Liver (tissue), 9 donors: ENCODE data around the gene CD33. TPM values are rescaled to one million over a fixed set of nuclear protein-coding genes. Genes with fewer than 3 reads are reported as not detected.

Source experiments
- DNase-seq: peaks from one replicate; pipeline ENCODE4 v3.0.0-alpha.2; 2017; ENCODE audit warnings: low spot score
- H3K27ac ChIP-seq, 2 donors: one replicate each; pipeline ENCODE4 v1.7.0; 2013; ENCODE audit warnings: inconsistent platforms in 2 of 2, low read length in 2 of 2, control low read depth in 1 of 2, low read depth in 1 of 2, mild to moderate bottlenecking in 1 of 2
- H3K27me3 ChIP-seq, 4 donors: one replicate each; pipeline versions ENCODE4 v1.6.1 to v1.7.0; 2013; ENCODE audit warnings: low read length in 3 of 4, inconsistent platforms in 1 of 4, mild to moderate bottlenecking in 1 of 4, moderate library complexity in 1 of 4; ENCODE audit not compliant: control insufficient read depth in 4 of 4, insufficient read depth in 4 of 4
- H3K36me3 ChIP-seq, 4 donors: one replicate each; pipeline versions ENCODE4 v1.6.1 to v1.7.0; 2013; ENCODE audit warnings: low read length in 3 of 4, mild to moderate bottlenecking in 3 of 4, low read depth in 1 of 4, moderate library complexity in 1 of 4; ENCODE audit not compliant: control insufficient read depth in 4 of 4, insufficient read depth in 3 of 4
- H3K4me1 ChIP-seq, 4 donors: one replicate each; pipeline versions ENCODE4 v1.6.1 to v1.7.0; 2013; ENCODE audit warnings: low read length in 3 of 4, mild to moderate bottlenecking in 3 of 4, moderate library complexity in 1 of 4; ENCODE audit not compliant: control insufficient read depth in 4 of 4, insufficient read depth in 4 of 4
- H3K4me3 ChIP-seq, 3 donors: one replicate each; pipeline versions ENCODE4 v1.6.1 to v1.7.0; 2013; ENCODE audit warnings: low read length in 3 of 3, control low read depth in 1 of 3, low read depth in 1 of 3, mild to moderate bottlenecking in 1 of 3
- H3K9ac ChIP-seq, 2 donors: one replicate each; pipeline ENCODE4 v1.7.0; 2013; ENCODE audit warnings: low read length in 2 of 2, mild to moderate bottlenecking in 2 of 2, moderate library complexity in 2 of 2, control low read depth in 1 of 2, low read depth in 1 of 2
- H3K9me3 ChIP-seq, 4 donors: one replicate each; pipeline versions ENCODE4 v1.6.1 to v1.7.0; 2013; ENCODE audit warnings: low read length in 3 of 4; ENCODE audit not compliant: control insufficient read depth in 4 of 4
- FOXA1 ChIP-seq: IDR thresholded peaks from 2 replicates; pipeline ENCODE4 v1.6.1; 2016; ENCODE audit warnings: antibody characterized with exemption
- FOXA2 ChIP-seq: IDR thresholded peaks from 2 replicates; pipeline ENCODE4 v1.6.1; 2016; ENCODE audit warnings: antibody characterized with exemption
- HNF4A ChIP-seq, 2 donors: conservative IDR thresholded peaks; 2 replicates each; pipeline ENCODE4 v1.6.1; 2016; ENCODE audit warnings: antibody characterized with exemption in 2 of 2, mild to moderate bottlenecking in 2 of 2
- HNF4G ChIP-seq: IDR thresholded peaks from 2 replicates; pipeline ENCODE4 v1.6.1; 2016; ENCODE audit warnings: antibody characterized with exemption
- NR2F2 ChIP-seq: IDR thresholded peaks from 2 replicates; pipeline ENCODE4 v1.6.1; 2016; ENCODE audit warnings: antibody characterized with exemption
- RAD21 ChIP-seq, 2 donors: IDR thresholded peaks; 2 replicates each; pipeline ENCODE4 v1.6.1; 2016; ENCODE audit warnings: antibody characterized with exemption in 2 of 2, mild to moderate bottlenecking in 2 of 2
- SP1 ChIP-seq: IDR thresholded peaks from 2 replicates; pipeline ENCODE4 v1.6.1; 2018; ENCODE audit warnings: antibody characterized with exemption, mild to moderate bottlenecking
- TAF1 ChIP-seq: conservative IDR thresholded peaks from 2 replicates; pipeline ENCODE4 v1.6.1; 2016; ENCODE audit warnings: antibody characterized with exemption, mild to moderate bottlenecking
- WGBS: extraction: QIAGEN DNeasy Blood & Tissue Kit; methylation state at CpG from one replicate; pipeline ENCODE4 v1.1.7; 2013; 5-methylcytosine and 5-hydroxymethylcytosine counted together
- polyA plus RNA-seq, 2 donors: library from polyadenylated mRNA; stranded (reverse) in 1 of 2; unstranded in 1 of 2; fragments of 200-250 nt in 1 of 2; fragments of >200 nt in 1 of 2; fragmentation: Nextera tagmentation in 1 of 2; extraction: Ambion mirVana in 1 of 2; gene quantifications; one replicate each; pipeline versions ENCODE4 v1.2.1 to v1.2.3, GENCODE V29; 2013 to 2015
- total RNA-seq, 2 donors: library from RNA; depleted of rRNA; stranded (reverse); fragments of >200 nt; gene quantifications; one replicate each; pipeline ENCODE4 v1.2.3, GENCODE V29; 2014
- TF ChIP-seq, protein P1 (sequence below): IDR thresholded peaks from 2 replicates; pipeline ENCODE4 v1.6.1; 2016; ENCODE audit warnings: antibody characterized with exemption
- TF ChIP-seq, protein P2 (sequence below): IDR thresholded peaks from 2 replicates; pipeline ENCODE4 v1.6.1; 2016; ENCODE audit warnings: antibody characterized with exemption, mild to moderate bottlenecking
- TF ChIP-seq, protein P3 (sequence below): IDR thresholded peaks from 2 replicates; pipeline ENCODE4 v1.6.1; 2016; ENCODE audit warnings: antibody characterized with exemption
- TF ChIP-seq, protein P4 (sequence below): IDR thresholded peaks from 2 replicates; pipeline ENCODE4 v1.6.1; 2016; ENCODE audit warnings: antibody characterized with exemption
- TF ChIP-seq, protein P5 (sequence below): fragments of 150-350 bp; IDR thresholded peaks from 2 replicates; pipeline ENCODE4 v1.5.1; 2017; ENCODE audit warnings: improper control_type of control experiment, low read depth, low read length; ENCODE audit not compliant: missing input control
- donor health status: healthy.
- donor health status: healthy.
- donor health status: healthy.
- donor health status: healthy.
- donor health status: healthy.

CD33 gene
- total and polyA plus RNA-seq, 4 donors, result 1.3 to 5.1 (median 3.8) TPM

DNA sequence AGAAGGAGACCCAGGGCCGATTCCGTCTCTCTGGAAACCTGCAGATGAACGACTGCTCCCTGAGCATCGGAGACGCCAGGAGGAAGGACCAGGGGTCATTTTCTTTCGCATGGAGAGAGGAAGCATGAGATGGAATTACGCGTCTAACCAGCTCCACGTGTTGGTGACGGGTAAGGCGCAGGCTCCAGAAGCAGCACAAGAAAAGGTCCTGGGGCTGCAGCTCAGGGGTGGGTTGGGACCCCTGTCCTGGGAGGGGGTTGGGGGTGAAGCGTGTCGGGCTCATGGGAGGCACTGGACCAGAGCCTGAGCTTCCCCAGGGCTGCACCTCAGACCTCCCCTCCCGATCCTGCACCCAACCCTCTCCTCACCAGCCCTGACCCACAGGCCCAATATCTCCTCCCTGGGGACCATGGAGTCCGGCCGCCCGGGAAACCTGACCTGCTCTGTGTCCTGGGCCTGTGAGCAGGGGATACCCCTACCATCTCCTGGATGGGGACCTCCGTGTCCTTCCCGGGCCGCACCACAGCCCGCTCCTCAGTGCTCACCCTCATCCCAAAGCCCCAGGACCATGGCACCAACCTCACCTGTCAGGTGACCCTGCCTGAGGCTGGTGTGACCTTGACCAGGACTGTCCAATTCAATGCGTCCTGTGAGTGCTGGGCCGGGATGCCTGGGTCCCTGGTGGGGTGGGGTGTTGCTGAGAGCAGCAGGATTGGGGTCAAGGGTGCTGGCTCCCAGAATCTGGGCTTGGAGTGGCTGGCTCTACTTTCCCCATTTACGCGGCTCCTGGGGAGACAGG, 39.6 kb upstream of the CD33 start:
- Histone ChIP-seq H3K4me3 (no peak overlapping the region), H3K4me1 (no peaks in the 10 kb centered on the region), H3K36me3 (no peaks in the 10 kb centered on the region), H3K27me3 (peaks cover 0 to 4% (median 0%) of the 10 kb centered on the region in 4 donors), H3K9ac (no peak overlapping the region), H3K9me3 (peaks cover 0 to 2% (median 0%) of the 10 kb centered on the region in 4 donors), H3K27ac (no peak overlapping the region)
- WGBS, result 78% methylated on average over 25 of the region's 25 CpGs
- TF ChIP-seq, protein P1, sequence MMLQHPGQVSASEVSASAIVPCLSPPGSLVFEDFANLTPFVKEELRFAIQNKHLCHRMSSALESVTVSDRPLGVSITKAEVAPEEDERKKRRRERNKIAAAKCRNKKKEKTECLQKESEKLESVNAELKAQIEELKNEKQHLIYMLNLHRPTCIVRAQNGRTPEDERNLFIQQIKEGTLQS, result no peak
- TF ChIP-seq TAF1 (no peak), FOXA1 (no peak), HNF4G (no peak), HNF4A (conservative IDR thresholded peaks at IDR 0.05) (no peak), FOXA2 (no peak), SP1 (no peak)
- TF ChIP-seq, protein P2, sequence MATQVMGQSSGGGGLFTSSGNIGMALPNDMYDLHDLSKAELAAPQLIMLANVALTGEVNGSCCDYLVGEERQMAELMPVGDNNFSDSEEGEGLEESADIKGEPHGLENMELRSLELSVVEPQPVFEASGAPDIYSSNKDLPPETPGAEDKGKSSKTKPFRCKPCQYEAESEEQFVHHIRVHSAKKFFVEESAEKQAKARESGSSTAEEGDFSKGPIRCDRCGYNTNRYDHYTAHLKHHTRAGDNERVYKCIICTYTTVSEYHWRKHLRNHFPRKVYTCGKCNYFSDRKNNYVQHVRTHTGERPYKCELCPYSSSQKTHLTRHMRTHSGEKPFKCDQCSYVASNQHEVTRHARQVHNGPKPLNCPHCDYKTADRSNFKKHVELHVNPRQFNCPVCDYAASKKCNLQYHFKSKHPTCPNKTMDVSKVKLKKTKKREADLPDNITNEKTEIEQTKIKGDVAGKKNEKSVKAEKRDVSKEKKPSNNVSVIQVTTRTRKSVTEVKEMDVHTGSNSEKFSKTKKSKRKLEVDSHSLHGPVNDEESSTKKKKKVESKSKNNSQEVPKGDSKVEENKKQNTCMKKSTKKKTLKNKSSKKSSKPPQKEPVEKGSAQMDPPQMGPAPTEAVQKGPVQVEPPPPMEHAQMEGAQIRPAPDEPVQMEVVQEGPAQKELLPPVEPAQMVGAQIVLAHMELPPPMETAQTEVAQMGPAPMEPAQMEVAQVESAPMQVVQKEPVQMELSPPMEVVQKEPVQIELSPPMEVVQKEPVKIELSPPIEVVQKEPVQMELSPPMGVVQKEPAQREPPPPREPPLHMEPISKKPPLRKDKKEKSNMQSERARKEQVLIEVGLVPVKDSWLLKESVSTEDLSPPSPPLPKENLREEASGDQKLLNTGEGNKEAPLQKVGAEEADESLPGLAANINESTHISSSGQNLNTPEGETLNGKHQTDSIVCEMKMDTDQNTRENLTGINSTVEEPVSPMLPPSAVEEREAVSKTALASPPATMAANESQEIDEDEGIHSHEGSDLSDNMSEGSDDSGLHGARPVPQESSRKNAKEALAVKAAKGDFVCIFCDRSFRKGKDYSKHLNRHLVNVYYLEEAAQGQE, result no peak
- TF ChIP-seq, protein P3, sequence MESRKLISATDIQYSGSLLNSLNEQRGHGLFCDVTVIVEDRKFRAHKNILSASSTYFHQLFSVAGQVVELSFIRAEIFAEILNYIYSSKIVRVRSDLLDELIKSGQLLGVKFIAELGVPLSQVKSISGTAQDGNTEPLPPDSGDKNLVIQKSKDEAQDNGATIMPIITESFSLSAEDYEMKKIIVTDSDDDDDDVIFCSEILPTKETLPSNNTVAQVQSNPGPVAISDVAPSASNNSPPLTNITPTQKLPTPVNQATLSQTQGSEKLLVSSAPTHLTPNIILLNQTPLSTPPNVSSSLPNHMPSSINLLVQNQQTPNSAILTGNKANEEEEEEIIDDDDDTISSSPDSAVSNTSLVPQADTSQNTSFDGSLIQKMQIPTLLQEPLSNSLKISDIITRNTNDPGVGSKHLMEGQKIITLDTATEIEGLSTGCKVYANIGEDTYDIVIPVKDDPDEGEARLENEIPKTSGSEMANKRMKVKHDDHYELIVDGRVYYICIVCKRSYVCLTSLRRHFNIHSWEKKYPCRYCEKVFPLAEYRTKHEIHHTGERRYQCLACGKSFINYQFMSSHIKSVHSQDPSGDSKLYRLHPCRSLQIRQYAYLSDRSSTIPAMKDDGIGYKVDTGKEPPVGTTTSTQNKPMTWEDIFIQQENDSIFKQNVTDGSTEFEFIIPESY, result no peak
- peak; percentile 20 for DNase-seq

DNA sequence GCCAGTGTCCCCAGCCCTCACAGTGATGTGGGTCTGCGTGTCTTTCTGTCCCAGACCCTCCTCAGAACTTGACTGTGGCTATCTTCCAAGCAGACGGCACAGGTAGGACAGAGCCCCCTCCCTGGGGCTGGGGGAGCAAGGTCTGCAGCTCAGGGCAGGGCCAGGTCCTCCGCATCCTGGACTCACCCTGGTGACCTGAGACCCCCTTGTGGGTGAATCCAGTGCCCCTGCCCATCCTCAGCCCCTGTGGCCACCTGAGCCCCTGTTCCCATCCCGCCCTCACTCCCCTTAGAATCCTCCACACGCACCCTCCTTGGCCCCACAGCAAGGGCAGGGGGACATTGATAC, 39.0 kb upstream of the CD33 start:
- H3K9ac ChIP-seq, result no peak overlapping the region
- peaks cover 0 to 4% (median 0%) of the 10 kb centered on the region in 4 donors for H3K27me3 ChIP-seq
- H3K9me3 ChIP-seq, result peaks cover 0 to 2% (median 0%) of the 10 kb centered on the region in 4 donors
- 65% methylated on average over 5 of the region's 5 CpGs for WGBS
- TF ChIP-seq, protein P1, result no peak
- TF ChIP-seq FOXA2 (no peak), HNF4G (no peak), RAD21 (IDR thresholded peaks at IDR 0.05) (no peak)
- H3K4me3 ChIP-seq, result no peak overlapping the region
- no peaks in the 10 kb centered on the region for H3K36me3 ChIP-seq
- H3K27ac ChIP-seq, result no peak overlapping the region
- DNase-seq, result no peak
- no peaks in the 10 kb centered on the region for H3K4me1 ChIP-seq

DNA sequence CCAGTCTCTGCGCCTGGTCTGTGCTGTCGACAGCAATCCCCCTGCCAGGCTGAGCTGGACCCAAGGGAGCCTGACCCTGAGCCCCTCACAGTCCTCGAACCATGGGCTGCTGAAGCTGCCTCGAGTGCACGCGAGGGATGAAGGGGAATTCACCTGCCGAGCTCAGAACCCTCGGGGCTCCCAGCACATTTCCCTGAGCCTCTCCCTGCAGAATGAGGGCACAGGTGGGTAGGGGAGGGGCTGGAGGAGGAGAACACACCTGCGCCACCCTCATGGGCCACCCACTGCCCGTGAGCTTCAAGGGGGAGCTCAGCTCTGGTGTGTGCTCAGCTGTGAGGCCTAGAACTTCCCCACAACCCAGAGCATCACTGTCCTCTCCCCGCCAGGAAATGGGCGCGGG, 38.6 kb upstream of the CD33 start:
- DNase-seq, result no peak
- Histone ChIP-seq H3K4me1 (no peaks in the 10 kb centered on the region), H3K27ac (no peak overlapping the region), H3K9me3 (peaks cover 0 to 2% (median 0%) of the 10 kb centered on the region in 4 donors), H3K9ac (no peak overlapping the region), H3K27me3 (peaks cover 0 to 4% (median 0%) of the 10 kb centered on the region in 4 donors), H3K36me3 (no peaks in the 10 kb centered on the region), H3K4me3 (no peak overlapping the region)
- 68% methylated on average over 13 of the region's 13 CpGs for WGBS
- TF ChIP-seq, protein P4, sequence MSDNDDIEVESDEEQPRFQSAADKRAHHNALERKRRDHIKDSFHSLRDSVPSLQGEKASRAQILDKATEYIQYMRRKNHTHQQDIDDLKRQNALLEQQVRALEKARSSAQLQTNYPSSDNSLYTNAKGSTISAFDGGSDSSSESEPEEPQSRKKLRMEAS, result no peak
- TF ChIP-seq, protein P5, sequence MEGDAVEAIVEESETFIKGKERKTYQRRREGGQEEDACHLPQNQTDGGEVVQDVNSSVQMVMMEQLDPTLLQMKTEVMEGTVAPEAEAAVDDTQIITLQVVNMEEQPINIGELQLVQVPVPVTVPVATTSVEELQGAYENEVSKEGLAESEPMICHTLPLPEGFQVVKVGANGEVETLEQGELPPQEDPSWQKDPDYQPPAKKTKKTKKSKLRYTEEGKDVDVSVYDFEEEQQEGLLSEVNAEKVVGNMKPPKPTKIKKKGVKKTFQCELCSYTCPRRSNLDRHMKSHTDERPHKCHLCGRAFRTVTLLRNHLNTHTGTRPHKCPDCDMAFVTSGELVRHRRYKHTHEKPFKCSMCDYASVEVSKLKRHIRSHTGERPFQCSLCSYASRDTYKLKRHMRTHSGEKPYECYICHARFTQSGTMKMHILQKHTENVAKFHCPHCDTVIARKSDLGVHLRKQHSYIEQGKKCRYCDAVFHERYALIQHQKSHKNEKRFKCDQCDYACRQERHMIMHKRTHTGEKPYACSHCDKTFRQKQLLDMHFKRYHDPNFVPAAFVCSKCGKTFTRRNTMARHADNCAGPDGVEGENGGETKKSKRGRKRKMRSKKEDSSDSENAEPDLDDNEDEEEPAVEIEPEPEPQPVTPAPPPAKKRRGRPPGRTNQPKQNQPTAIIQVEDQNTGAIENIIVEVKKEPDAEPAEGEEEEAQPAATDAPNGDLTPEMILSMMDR, result no peak
- TF ChIP-seq NR2F2 (no peak), HNF4A (conservative IDR thresholded peaks at IDR 0.05) (no peak)
- TF ChIP-seq, protein P1, result no peak
- TF ChIP-seq, protein P2, result no peak
